Endothelial cell of umbilical vein (primary cell): ENCODE measurements around the gene TMCC3. TPM values are rescaled to one million over a fixed set of nuclear protein-coding genes. Genes with fewer than 3 reads are reported as not detected.

Source experiments
- BruUV-seq: library from RNA; stranded (reverse); fragments of 400-500 nt; replicated peaks from 2 replicates; lab custom pipeline; 2021; lab: Mats Ljungman, UMichigan
- CTCF ChIA-PET: fragments of 300-600, 350-600 bp; sonication (Branson Sonifier 250); formaldehyde crosslinking; loops from one replicate; lab custom pipeline; 2021; ENCODE audit warnings: antibody characterized with exemption, inconsistent platforms; lab: Charles Lee
- POLR2A ChIA-PET: fragments of 300-600, 350-600 bp; sonication (Branson Sonifier 250); formaldehyde crosslinking; loops from one replicate; lab custom pipeline; 2021; ENCODE audit warnings: antibody characterized with exemption, inconsistent platforms; lab: Charles Lee
- DNase-seq: peaks from one replicate; pipeline ENCODE4 v3.0.0-alpha.2; 2011; ENCODE audit warnings: low read depth, low spot score
- FAIRE-seq: peaks from 2 replicates; lab custom pipeline; 2011; peaks lifted over from hg19 to GRCh38; lab: Jason Lieb, UNC
- H2AFZ ChIP-seq: 2 replicates; pipeline ENCODE4 v1.6.0; 2012; ENCODE audit warnings: low read depth, low read length, control low read depth, inconsistent platforms
- H3K27ac ChIP-seq: 2 replicates; pipeline ENCODE4 v1.5.1; 2011; ENCODE audit warnings: low read depth, mild to moderate bottlenecking, control low read depth, low read length, moderate library complexity; ENCODE audit not compliant: insufficient read depth
- H3K27me3 ChIP-seq, 2 experiments: 2 replicates each; pipeline versions ENCODE4 v1.6.0 to v1.6.1; 2011; ENCODE audit warnings: low read length in 2 of 2, mixed read lengths in 1 of 2; ENCODE audit not compliant: control insufficient read depth in 2 of 2, insufficient read depth in 2 of 2
- H3K36me3 ChIP-seq, 2 experiments: 2 replicates in 1 of 2; 3 replicates in 1 of 2; pipeline ENCODE4 v1.5.1; 2011; ENCODE audit warnings: low read length in 2 of 2, mild to moderate bottlenecking in 1 of 2, moderate library complexity in 1 of 2; ENCODE audit not compliant: control insufficient read depth in 2 of 2, insufficient read depth in 2 of 2; ENCODE audit errors: extremely low read depth in 1 of 2
- H3K4me1 ChIP-seq: 3 replicates; pipeline ENCODE4 v1.5.1; 2011; ENCODE audit warnings: mild to moderate bottlenecking, low read length; ENCODE audit not compliant: control insufficient read depth, insufficient read depth; ENCODE audit errors: extremely low read depth
- H3K4me2 ChIP-seq: 2 replicates; pipeline ENCODE4 v1.6.1; 2011; ENCODE audit warnings: low read length, control low read depth, mixed read lengths; ENCODE audit not compliant: insufficient read depth
- H3K4me3 ChIP-seq, 3 experiments: fragments of 200-600 bp in 1 of 3; sonication (generic), shearing (Covaris generic) in 1 of 3; replicated peaks in 1 of 3; 2 replicates each; pipeline ENCODE4 v1.5.1; 2011 to 2016; ENCODE audit warnings: control low read depth in 3 of 3, low read length in 3 of 3, mild to moderate bottlenecking in 2 of 3, inconsistent platforms in 1 of 3, low read depth in 1 of 3, moderate library complexity in 1 of 3; ENCODE audit not compliant: insufficient read depth in 1 of 3
- H3K79me2 ChIP-seq: 2 replicates; pipeline ENCODE4 v1.6.0; 2012; ENCODE audit warnings: low read length, inconsistent platforms; ENCODE audit not compliant: control insufficient read depth, insufficient read depth
- H3K9ac ChIP-seq: replicated peaks from 2 replicates; pipeline ENCODE3; 2011; ENCODE audit warnings: low read length, control low read depth; ENCODE audit not compliant: insufficient read depth; ENCODE audit errors: extremely low read depth
- H3K9me1 ChIP-seq: replicated peaks from 3 replicates; pipeline ENCODE4 v1.6.0; 2011; ENCODE audit warnings: mild to moderate bottlenecking, low read length; ENCODE audit not compliant: control insufficient read depth, insufficient read depth; ENCODE audit errors: extremely low read depth
- H3K9me3 ChIP-seq: replicated peaks from 2 replicates; pipeline ENCODE4 v1.5.1; 2012; ENCODE audit warnings: low read length, inconsistent platforms; ENCODE audit not compliant: control insufficient read depth, insufficient read depth
- H4K20me1 ChIP-seq: replicated peaks from 2 replicates; pipeline ENCODE3; 2011; ENCODE audit warnings: mild to moderate bottlenecking, low read length; ENCODE audit not compliant: control insufficient read depth, insufficient read depth; ENCODE audit errors: extremely low read depth
- CTCF ChIP-seq, 2 donors: IDR thresholded peaks; 1 replicate in 1 of 2; 2 replicates in 1 of 2; pipeline ENCODE4 v1.5.1; 2011; ENCODE audit warnings: low read length in 2 of 2, mild to moderate bottlenecking in 2 of 2, moderate library complexity in 2 of 2, control low read depth in 1 of 2, inconsistent platforms in 1 of 2, low read depth in 1 of 2; ENCODE audit not compliant: insufficient read depth in 1 of 2; ENCODE audit errors: extremely low read depth in 1 of 2
- EZH2 ChIP-seq: IDR thresholded peaks from 2 replicates; pipeline ENCODE4 v1.6.1; 2012; ENCODE audit warnings: borderline replicate concordance, low read depth, mild to moderate bottlenecking, moderate library complexity, low read length, inconsistent platforms; ENCODE audit not compliant: severe bottlenecking
- FOS ChIP-seq: IDR thresholded peaks from 2 replicates; pipeline ENCODE4 v1.6.1; 2011; ENCODE audit warnings: mild to moderate bottlenecking, low read length, moderate library complexity, borderline replicate concordance; ENCODE audit not compliant: insufficient read depth
- GATA2 ChIP-seq: IDR thresholded peaks from 2 replicates; pipeline ENCODE4 v1.7.0; 2011; ENCODE audit warnings: low read depth, mild to moderate bottlenecking, moderate library complexity, mixed read lengths, low read length; ENCODE audit not compliant: insufficient read length, insufficient read depth
- JUN ChIP-seq: IDR thresholded peaks from 2 replicates; pipeline ENCODE4 v1.6.1; 2011; ENCODE audit warnings: borderline replicate concordance, low read depth; ENCODE audit not compliant: insufficient read length, insufficient read depth
- MAX ChIP-seq: IDR thresholded peaks from 2 replicates; pipeline ENCODE4 v1.6.1; 2011; ENCODE audit not compliant: insufficient read depth, insufficient read length
- MYC ChIP-seq: IDR thresholded peaks from one replicate; pipeline ENCODE4 v1.6.1; 2011; ENCODE audit warnings: mild to moderate bottlenecking, low read depth, low read length
- POLR2A ChIP-seq: IDR thresholded peaks from 2 replicates; pipeline ENCODE4 v1.6.1; 2012; ENCODE audit warnings: low read depth, mild to moderate bottlenecking, control low read depth, low read length
- POLR2AphosphoS5 ChIP-seq: IDR thresholded peaks from 2 replicates; pipeline ENCODE4 v1.6.1; 2012; ENCODE audit warnings: low read depth, mild to moderate bottlenecking, control low read depth, low read length, moderate library complexity; ENCODE audit not compliant: insufficient read depth
- dilution Hi-C: fragments of 300-500 bp; cut with MboI; formaldehyde crosslinking; loops from one replicate; pipeline ENCODE4 v1.15.0; 2019; ENCODE audit warnings: low sequenced_read_pairs; ENCODE audit not compliant: extremely low pct_ligation_motif_present
- intact Hi-C: fragments of 100-400 bp; cut with micrococcal nuclease; formaldehyde crosslinking; loops from one replicate; pipeline ENCODE4 v1.10.0; 2022
- polyA plus RNA-seq, 4 experiments: library from polyadenylated mRNA; depleted of rRNA in 3 of 4; stranded (reverse) in 3 of 4; unstranded in 1 of 4; fragments of >200 nt; gene quantifications; 2 replicates each; pipeline versions ENCODE4 v1.2.1 to v1.2.3, GENCODE V29; 2011 to 2012; ENCODE audit warnings: missing spikeins in 1 of 4
- total RNA-seq: library from RNA; stranded (reverse); gene quantifications from 2 replicates; pipeline ENCODE4 v1.2.3, GENCODE V29; 2021

TMCC3 gene
- total and polyA plus RNA-seq, 2 donors (not counting 3 experiments of a cell fraction or from before 2014, with no cell fraction given) = 13.5 to 30.4 TPM

GRCh38 chr12:94677778-94678177 is 27.4 kb upstream of the TMCC3 start:
- Histone ChIP-seq H2AFZ (no peak overlapping the region), H3K9me1 (no peaks in the 10 kb centered on the region), H3K4me2 (no peak overlapping the region), H3K4me1 (peaks cover 40% of the 10 kb centered on the region), H4K20me1 (no peaks in the 10 kb centered on the region), H3K4me3 (no peak overlapping the region), H3K9ac (no peak overlapping the region), H3K9me3 (no peaks in the 10 kb centered on the region), H3K27ac (no peak overlapping the region), H3K27me3 (no peaks in the 10 kb centered on the region), H3K36me3 (no peaks in the 10 kb centered on the region), H3K79me2 (no peaks in the 10 kb centered on the region)
- dilution Hi-C loops (no loop called here), intact Hi-C loops (no loop called here)
- ChIA-PET CTCF (interaction anchor here (1.2 kb wide), 1 partner anchor 75 kb away, joined by 4 read pairs; no protein-coding TSS in a partner anchor), POLR2A (no interaction called here)
- no TSS peak for BruUV-seq
- DNase-seq (no peak), FAIRE-seq (no peak)
- TF ChIP-seq CTCF (IDR thresholded peaks at IDR 0.05; ENCODE audit: extremely low read depth in 1 of 2, insufficient read depth in 1 of 2, low read depth in 1 of 2, low read length in 2 of 2) = no peak
- no peak for TF ChIP-seq MYC
- TF ChIP-seq FOS = no peak
- TF ChIP-seq POLR2A = no peak
- no peak for TF ChIP-seq JUN
- no peak for TF ChIP-seq EZH2
- TF ChIP-seq GATA2 = no peak
- no peak for TF ChIP-seq MAX
- TF ChIP-seq POLR2AphosphoS5 = no peak
